GM21423 (cell line): Measurements from ENCODE around the gene C6orf89.

Source experiments
- ATAC-seq: cut with Tn5 transposase; IDR thresholded peaks from one replicate; pipeline ENCODE4 v1.9.1; 2021; ENCODE audit warnings: mild to moderate bottlenecking, moderate library complexity; ENCODE audit not compliant: unreplicated experiment

Gene C6orf89, protein sequence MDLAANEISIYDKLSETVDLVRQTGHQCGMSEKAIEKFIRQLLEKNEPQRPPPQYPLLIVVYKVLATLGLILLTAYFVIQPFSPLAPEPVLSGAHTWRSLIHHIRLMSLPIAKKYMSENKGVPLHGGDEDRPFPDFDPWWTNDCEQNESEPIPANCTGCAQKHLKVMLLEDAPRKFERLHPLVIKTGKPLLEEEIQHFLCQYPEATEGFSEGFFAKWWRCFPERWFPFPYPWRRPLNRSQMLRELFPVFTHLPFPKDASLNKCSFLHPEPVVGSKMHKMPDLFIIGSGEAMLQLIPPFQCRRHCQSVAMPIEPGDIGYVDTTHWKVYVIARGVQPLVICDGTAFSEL

DNA sequence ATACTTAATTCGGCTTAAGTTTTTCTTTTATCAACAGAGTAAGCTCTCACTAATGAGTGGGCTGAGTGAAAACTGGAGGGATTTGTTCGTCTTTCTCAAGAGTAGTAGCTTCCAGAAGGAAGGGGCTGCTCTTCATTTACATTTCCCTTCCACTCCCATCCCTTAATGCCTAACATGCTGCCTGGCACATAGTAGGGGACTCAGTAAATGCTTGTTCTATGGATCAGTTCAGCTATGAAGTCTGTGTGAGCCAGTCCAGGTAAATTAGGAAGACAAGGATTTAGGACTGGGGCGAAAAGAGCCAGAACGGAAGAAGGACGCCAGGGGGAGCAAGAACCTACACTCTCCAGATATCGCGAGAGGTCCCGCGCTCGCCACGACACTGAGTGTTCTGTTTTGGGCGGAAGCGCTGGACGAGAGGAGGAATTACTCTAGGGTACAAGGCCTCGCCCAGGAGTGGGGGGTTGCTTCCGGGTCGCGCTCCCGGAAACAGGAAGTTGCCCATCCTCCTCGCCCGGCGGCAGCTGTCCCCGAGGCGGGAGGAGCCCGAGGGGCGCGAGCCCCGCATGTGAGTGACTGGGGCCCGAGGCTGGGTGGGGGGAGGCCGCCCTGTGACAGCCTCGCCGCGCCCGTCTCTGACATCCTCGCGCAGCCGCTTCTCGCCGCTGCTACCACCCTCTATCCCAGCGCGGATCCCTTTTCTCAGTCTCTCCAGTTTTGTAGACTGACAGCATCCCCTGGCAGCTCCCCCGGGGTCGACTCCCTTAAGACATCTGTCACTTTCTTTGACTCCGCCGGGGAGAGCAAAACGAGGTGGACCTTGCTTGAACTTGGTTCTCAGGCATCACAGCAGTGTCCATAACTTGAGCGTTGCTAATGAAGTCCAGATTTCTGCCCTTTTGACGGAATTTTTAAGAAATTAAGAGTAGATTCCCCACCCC, at the start of gene C6orf89:
Gene C6orf89, plus strand, starts transcription at position 492 of the 941 bp plus-strand sequence. CDS start 13,493 bp downstream, outside the sequence.
- ATAC-seq = peak; percentile 98

DNA sequence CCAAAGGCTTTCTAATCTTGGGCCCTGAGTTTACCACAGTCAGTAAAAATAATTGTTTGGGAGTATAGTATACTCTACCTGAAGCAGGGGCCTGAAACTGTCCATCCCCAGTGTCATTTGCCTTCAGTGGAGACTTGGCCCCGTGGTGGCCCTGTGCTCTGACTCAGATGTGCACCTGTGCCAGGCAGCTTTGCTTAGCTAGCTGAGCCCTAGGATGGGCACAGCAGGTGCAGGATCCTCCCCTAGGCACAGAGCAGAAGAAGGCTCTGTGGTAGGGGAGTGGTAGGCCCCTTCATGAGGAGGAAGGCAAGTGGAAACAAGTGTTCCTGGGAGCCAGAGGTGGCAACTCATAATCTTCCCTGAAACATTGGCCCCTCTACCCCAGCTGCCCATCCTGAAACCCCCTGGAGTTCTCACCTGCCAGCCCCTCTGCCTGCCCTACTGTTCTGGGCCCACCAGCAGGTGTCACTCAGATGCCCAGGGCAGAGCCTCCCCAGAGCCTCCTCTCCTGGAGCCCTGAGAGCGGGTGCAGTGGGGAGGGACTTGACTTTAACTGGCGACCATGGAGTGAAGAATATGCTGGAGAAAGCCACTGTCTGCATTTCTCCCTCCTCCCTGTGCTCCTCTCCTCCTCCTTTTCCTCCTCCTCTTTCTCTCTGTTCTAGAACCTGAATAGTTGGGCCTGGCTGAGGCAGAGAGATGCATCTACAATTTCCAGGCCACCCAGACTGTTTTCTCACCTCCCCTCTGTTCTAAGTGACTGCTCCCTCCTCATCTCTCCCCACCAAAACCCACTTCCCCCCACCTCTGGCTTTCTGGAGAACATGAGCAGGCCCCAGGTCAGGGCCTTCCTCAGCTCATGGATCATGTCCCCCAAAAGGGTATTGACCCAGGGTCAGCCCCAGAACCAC, 49.4 kb upstream of the C6orf89 start:
- no peak for ATAC-seq

DNA sequence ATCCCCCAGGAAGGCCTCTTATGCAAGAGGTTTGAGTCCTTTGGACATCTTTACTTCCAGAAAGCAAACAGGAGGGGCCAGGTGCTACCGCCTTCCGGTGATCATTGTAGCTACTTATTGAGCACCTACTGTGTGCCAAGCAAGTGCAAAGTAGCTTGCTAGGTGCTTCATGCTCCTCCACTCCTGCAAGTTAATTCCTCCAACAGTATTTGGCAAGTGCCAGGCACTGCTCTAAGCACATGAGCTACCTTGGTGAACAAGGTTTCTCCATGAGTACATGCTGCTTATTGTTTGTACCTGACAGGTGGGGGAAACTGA, 48.8 kb upstream of the C6orf89 start:
- ATAC-seq = no peak

DNA sequence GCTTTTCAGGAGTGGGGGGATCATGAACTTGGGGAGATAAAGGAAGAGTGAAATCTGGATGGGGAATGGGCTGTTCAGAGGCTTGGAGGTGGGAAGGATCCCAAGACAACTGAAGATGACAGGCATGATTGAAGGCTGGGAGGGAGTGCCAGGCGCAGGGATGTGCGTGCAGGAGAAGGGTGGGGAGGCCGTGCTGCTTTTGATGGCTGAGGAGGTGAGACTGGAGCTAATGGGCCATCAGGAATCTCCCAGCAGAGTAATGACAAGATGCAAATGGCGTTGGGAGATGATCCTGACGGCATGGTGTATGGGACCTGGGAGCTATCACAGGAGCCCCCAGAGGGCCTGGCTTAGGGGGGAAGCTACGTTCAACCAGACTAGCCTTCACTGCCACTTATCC, 48.1 kb upstream of the C6orf89 start:
- no peak for ATAC-seq

DNA sequence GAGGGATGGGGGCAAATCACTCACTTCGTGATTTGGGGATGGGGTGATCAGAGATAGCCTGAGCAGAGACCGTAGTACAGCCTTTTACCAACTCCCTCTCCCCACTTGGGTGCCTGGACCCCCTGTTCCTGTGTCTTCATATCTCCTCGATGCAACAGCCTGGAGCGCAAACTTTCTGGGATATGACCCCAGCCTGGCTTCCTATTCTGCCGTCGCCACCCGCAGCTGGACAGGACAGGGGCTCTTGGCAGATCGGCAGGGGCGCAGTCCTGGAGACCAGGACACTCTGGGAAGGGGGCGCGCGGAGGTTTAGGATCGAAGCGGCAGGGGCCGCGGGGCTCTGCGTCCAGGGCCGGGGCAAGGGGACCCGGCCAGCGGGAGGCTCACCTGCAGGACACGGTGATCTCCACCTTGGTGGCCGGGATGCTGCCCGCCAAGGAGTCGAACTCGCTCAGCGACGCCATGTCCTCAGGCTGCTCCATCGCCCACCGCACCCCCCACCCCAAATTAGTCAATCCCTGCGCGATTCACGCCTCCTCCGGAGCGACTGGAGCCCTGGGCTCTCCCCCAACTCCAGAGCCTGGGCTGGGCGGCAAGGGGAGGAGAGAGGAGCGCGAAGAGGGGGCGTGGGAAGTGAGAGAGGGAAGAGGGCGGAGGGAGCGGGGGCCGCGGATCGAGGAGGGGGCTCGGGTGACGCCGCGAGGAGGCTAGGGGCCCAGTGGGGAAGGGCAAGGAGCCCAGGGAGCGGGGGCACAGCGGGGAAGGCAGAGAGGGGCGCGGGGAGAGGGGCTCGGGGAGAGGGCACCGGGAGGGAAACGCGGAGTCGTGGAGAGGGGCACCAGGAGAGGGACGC, 46.6 kb upstream of the C6orf89 start, which contains the start of gene CPNE5:
Gene CPNE5, minus strand, starts transcription at position 549 of the 853 bp plus-strand sequence. Its CDS starts 67 bp downstream, at position 482.
- ATAC-seq = no peak

DNA sequence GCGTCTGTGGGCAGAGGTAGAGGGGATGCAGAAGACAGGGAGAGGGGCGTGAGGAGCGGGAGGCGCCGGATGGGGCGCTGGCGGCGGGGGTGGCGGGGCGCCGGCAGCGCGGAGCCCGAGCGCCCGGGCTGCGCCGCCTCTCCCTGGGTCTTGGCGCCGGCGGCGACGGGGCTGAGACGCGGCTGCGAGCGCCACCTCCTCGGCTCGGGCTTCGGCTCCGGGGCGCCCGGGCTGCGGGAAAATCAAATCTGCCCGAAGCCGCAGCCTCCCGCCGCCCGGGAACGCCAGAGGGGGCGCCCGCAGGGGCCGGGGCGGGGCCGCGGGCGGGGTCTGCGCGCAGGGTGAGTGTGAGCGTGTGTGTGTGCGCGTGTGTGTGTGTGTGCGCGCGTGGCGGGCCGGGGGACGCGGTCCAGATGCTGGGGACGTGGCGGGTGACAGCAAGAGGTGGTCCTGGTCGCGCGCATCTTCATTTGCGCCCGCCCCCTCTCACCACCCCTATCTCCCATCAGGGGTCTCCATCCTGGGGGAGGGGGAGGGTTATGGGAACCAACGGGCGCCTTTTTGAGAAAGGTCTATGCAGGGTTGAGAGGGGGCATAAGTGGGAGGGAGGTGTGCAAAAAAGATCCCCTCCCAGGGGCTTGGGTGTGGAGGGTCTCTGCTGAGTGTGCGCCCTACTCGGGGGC, 45.9 kb upstream of the C6orf89 start:
- no peak for ATAC-seq

DNA sequence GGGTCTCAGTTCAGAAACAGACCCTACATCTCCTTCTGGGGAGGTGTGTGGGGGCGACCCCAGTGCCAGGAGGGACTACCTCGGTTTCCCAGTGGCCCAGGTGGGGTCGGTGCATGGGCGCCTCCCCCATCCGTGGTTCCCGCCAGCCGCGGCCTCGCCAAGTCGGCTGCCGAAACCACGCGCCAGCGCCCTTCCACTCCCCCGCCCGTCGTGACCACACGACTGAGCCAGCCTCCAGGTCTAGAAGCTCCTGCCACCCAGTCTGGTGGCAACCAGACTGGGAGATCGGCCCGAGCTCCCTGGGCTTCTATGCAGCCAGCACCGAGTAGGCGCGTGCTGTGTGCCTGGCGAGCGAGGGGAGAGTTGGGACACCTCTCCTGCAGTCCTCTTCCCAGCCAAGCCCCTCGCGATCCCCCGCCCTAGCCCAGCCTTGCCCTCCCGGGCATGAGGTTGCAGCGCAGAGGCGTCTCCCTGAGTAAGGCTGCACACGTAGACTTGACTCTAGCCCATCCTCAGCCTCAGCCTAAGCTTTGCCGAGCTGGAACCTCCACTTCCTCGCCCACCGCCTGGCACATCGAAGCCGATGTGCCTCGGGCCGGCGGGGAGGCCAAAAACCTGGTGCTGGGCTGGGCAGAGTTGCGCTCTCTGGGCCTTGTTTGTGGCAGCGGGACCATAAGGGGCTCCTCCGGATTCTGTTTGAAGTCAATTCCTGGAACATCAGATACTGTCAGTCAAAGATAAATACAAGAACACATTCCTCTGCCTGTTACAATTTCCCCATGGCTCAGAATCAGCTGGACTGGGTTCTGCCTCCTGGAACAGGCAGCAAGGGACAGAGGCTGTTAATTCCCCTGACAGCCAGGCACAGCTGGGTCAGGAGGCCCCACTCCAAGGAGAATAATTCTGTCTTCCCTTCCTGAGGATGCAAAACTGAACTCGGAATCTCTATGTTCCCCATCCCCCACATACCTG, 45.0 kb upstream of the C6orf89 start:
- ATAC-seq = no peak

DNA sequence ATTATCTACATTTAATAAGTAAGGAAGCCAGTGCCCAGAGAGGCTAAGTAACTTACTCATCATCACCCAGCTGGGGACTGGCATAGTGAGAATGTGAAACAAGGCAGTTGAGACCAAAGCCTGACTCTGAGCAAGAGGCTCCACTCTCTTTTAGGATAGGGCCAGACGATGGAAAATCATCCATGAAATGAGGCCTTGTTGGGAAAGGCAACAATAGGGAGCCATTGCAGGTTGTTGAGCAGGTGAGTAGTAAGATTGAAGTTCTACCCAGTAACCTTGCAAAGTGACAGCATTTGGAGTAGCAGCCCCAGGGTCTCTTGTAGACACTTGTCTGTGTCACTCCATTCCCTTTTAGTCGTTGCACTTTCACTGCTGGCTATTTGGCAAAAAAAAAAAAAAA, 44.0 kb upstream of the C6orf89 start:
- ATAC-seq = no peak

DNA sequence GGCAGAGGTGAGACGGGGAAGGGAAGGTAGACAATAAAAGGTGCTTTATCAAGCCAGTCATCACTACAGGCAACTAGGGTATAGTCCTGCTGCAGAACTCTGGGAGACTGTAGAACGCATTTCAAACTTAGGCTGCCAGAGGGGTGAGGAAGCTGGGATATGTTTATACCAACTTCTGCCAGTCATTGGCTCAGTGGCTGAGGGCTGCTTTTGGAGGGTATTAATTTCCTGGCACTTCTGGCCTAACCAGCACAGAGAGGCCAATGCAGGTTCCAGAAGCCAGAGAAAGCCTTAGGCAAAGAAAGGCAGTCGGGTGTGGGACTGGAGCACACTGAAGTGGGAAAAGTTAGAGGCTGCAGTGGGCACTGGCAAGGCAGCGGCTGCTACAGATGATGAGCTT, 42.6 kb upstream of the C6orf89 start:
- ATAC-seq = no peak

DNA sequence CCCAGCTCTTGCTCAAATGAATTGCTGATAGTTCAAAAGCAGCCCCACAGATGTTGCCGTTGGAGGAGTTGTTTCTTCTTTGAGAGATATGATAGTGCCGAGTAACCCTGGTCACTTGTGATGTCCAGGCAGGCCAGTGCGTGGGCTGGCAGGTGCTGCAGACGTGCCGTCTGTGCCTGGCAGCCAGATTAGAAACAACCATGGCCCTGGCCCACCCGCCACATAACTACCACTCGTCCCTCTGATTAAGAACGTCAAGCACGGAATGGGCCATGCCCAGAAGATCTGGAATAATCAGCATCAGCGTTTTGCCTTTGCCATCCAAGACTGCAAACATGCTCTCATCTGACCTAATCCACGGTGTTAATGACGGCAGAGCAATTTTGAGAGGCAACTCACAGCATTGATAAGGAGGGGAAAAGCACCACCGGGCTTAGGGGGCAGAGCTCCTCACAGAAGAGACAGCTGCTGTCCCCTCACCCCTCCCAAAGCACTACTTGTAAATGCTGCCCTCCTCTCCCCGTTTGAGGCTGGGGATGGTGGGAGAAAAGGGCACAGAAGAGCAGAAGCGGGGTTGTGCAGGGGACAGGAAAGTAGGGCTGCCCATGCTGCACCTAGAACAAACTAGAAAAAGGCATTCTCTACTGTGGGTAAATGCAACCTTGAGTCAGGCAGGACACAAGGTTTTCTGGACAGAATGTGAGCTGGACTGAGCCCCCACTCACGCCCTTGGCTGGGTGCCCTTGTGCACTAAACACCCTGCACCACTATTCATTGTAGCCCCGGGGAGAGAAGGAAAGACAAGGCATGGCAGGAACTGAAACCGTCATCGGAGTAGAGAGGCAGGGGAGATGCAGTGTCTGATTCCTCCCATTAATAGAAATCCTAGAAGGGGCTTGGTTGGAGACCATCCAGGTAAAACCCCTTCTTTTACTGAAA, 41.3 kb upstream of the C6orf89 start:
- no peak for ATAC-seq

DNA sequence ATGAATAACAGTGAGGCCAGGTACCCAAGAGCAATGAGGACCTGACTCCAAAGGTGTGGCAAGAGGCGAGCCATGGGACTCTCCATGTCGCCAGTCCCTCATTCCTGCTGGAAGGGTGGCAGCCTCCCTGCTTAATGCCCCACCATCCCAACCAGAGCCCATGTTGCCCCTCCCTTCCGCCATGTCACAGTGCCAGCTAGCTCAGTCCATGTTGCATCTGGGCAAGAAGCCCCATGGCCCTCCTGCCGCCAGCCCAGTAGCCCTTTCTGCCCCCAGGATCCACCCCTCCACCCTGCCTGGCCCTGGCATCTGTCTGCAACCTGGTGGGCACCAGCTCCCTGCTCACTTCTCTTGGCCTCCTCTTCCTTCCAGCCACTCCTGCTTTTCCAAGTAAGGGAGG, 40.5 kb upstream of the C6orf89 start:
- no peak for ATAC-seq

DNA sequence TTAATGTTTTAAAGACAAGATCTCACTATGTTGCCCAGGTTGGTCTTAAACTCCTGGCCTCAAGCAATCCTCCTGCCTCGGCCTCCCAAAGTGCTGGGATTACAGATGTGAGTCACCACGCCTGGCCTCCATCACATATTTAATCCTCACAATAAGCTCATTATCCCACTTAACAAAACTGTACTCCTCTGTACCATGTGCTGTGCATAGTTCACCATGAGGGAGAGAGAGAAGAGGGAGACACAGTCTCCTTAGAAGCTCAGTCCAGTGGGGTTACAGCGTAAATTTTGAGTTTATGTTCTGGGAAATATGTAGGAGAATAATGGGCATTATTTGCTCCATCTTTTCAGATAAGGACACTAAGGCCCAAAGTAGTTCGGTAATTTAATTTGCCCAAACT, 38.6 kb upstream of the C6orf89 start:
- ATAC-seq = no peak

DNA sequence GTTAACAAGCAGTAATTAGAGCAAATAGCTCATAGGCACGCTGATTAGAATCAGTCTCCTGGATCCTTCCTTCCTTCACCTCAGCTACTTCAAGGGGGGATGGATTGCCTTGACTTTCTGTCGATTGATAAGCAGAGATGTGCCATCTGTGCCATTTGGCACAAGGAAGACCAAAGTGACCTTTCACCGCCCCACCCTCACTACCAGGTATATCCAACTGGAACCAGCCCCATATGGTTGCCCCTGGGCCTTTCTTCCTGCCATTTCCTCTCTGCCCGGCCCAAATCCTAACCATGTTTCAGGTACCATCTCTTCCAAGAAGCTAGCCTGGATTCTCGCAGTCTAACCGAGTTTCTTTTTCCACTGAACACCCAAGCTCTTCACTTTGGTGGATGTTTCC, 37.8 kb upstream of the C6orf89 start:
- ATAC-seq = no peak

DNA sequence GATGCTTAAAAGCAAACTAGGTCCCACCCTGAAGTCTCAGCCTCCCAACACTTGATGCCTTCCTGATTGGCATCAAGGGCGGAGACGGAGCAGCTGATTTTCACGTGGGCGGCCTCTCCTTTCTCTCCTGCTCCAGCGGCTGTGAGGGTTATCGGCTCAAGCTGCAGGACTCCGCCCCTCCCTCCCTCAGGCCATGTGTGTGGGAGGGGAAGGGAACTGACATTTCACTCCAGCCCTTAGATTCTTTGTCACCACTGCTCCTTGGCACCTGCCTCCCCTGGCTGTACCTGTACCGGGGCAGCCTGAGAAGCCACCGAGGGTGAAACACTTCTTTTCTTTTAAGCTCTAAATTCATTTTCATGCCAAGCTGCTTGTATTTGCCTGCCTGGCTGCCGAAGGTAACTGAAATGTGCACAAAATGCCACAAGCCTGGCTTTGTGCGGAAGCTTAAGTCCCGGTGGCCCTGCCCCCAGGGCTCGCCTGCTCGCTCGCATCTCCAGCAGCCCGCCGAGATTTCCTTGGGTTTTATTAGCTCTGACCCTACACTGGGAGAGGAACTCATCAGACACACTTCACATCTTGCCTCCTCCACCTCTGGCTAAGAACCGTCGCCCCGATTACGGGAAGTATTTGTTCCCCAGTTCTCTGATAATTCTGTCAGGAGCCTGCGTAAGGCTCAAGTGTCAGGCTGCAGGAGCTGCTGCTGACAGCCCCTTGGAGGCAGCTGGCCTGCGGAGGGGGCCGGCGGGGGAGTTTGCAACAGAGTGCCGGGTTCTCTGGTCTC, 36.9 kb upstream of the C6orf89 start:
- ATAC-seq = no peak

DNA sequence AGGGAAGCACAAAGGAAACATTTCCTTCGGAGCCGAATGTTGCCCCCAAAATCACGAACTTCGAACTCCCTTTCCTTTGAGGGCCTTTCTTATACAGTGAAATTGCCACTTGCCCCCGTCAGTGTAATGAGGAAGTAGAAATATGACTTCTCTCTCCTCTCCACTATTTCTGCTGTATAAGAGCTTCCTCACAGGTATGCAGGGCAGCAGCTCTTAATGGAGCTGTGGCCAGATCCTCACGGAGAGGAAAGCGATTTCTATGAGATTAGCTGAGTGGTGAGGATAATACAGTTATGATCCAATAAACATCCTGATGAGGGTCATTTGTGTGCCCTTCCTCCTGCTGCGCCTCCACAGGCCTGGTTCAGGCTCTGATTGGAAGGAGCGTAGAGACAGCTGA, 35.7 kb upstream of the C6orf89 start:
- ATAC-seq = no peak

DNA sequence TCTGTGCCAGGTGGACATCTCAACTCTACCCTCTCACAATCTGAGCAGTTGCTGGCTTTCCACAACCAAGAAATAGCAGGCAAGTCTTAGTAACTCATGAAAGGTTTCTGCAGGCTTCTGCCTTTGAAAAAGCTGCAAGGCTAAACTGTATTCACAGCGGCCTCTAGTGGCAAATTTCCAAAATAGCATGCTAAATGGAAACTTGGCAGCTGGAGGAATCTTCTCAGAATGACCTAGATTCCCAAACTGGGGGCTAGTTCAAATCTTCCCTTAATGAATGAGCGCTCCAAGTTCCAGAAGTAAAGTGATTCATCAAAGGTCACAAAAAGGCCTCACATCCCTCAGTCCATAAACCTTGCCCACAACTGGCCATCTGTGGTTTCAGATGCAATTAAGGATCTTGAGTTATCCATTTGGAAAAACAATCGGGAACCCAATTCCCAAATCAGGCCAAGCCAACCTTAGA, 34.6 kb upstream of the C6orf89 start:
- ATAC-seq = no peak
